Neural progenitor cell (in vitro differentiated cells): ENCODE measurements around the gene EPHB3. TPM values are rescaled to one million over a fixed set of nuclear protein-coding genes. Genes with fewer than 3 reads are reported as not detected.

Source experiments
- DNase-seq: peaks from one replicate; pipeline ENCODE4 v3.0.0-alpha.2; 2016; ENCODE audit warnings: low spot score
- H2AFZ ChIP-seq: fragments of 200-600 bp; sonication (generic); replicated peaks from 2 replicates; pipeline ENCODE4 v1.6.1; 2016; ENCODE audit warnings: antibody characterized with exemption
- H3F3A ChIP-seq: fragments of 200-600 bp; sonication (generic); 2 replicates; pipeline ENCODE4 v1.6.1; 2016; ENCODE audit warnings: antibody characterized with exemption, low read depth
- H3K27ac ChIP-seq: fragments of 200-600 bp; sonication (generic); 2 replicates; pipeline ENCODE4 v1.5.1; 2016; ENCODE audit warnings: mild to moderate bottlenecking
- H3K27me3 ChIP-seq: fragments of 200-600 bp; sonication (generic); 2 replicates; pipeline ENCODE4 v1.6.1; 2016; ENCODE audit warnings: mild to moderate bottlenecking, moderate library complexity
- H3K36me3 ChIP-seq: fragments of 200-600 bp; sonication (generic); 2 replicates; pipeline ENCODE4 v1.5.1; 2016
- H3K4me1 ChIP-seq: fragments of 200-600 bp; sonication (generic); 2 replicates; pipeline ENCODE4 v1.6.1; 2016; ENCODE audit warnings: mixed run types
- H3K4me2 ChIP-seq: fragments of 200-600 bp; sonication (generic); 2 replicates; pipeline ENCODE4 v1.6.1; 2016
- H3K4me3 ChIP-seq: fragments of 200-600 bp; sonication (generic); 2 replicates; pipeline ENCODE4 v1.5.1; 2016
- H3K79me2 ChIP-seq: fragments of 200-600 bp; sonication (generic); 2 replicates; pipeline ENCODE4 v1.6.1; 2016; ENCODE audit warnings: low read depth
- H3K9ac ChIP-seq: fragments of 200-600 bp; sonication (generic); 2 replicates; pipeline ENCODE4 v1.6.1; 2016
- H3K9me3 ChIP-seq: fragments of 200-600 bp; sonication (generic); 2 replicates; pipeline ENCODE4 v1.5.1; 2016; ENCODE audit warnings: low read depth
- H4K20me1 ChIP-seq: fragments of 200-600 bp; sonication (generic); 2 replicates; pipeline ENCODE4 v1.6.1; 2016; ENCODE audit warnings: low read depth
- H3K27ac Mint-ChIP-seq: 3 replicates; pipeline ENCODE4 v1.8.0; 2021; ENCODE audit warnings: mixed read lengths
- H3K27me3 Mint-ChIP-seq: 2 replicates; pipeline ENCODE4 v1.8.0; 2022; ENCODE audit warnings: low read depth, mild to moderate bottlenecking, inconsistent platforms, moderate library complexity, mixed read lengths; ENCODE audit not compliant: insufficient read depth
- H3K36me3 Mint-ChIP-seq: 3 replicates; pipeline ENCODE4 v1.8.0; 2021; ENCODE audit warnings: mixed read lengths
- H3K4me1 Mint-ChIP-seq: 3 replicates; pipeline ENCODE4 v1.8.0; 2021; ENCODE audit warnings: mixed read lengths
- H3K4me3 Mint-ChIP-seq: 3 replicates; pipeline ENCODE4 v1.8.0; 2021; ENCODE audit warnings: mild to moderate bottlenecking, moderate library complexity, mixed read lengths
- H3K9me3 Mint-ChIP-seq: 3 replicates; pipeline ENCODE4 v1.8.0; 2020; ENCODE audit warnings: mixed read lengths
- CTCF ChIP-seq: fragments of 200-600 bp; sonication (generic); IDR thresholded peaks from 2 replicates; pipeline ENCODE4 v1.5.1; 2017; ENCODE audit warnings: antibody characterized with exemption, mild to moderate bottlenecking
- EZH2 ChIP-seq: fragments of 200-600 bp; sonication (generic); IDR thresholded peaks from 2 replicates; pipeline ENCODE4 v1.6.1; 2017; ENCODE audit warnings: antibody characterized with exemption, mild to moderate bottlenecking, moderate library complexity
- EZH2phosphoT487 ChIP-seq: fragments of 200-600 bp; sonication (generic); IDR thresholded peaks from 2 replicates; pipeline ENCODE4 v1.6.1; 2017; ENCODE audit warnings: antibody characterized with exemption
- total RNA-seq: library from RNA; depleted of rRNA; stranded (reverse); fragments of >200 nt; gene quantifications from 2 replicates; pipeline ENCODE4 v1.2.3, GENCODE V29; 2015; ENCODE audit warnings: low replicate concordance

Gene EPHB3
- total RNA-seq, 1 donor from 2014 or later = 2.3 TPM

GRCh38 chr3:184567946-184568559 lies 6.5 kb downstream of the EPHB3 start:
- Mint-ChIP-seq H3K4me1 (peaks cover 84% of the 10 kb centered on the region), H3K4me3 (peak overlapping the region; percentile 82), H3K9me3 (no peaks in the 10 kb centered on the region), H3K27me3 (peaks cover 21% of the 10 kb centered on the region), H3K36me3 (peaks cover under 1% of the 10 kb centered on the region), H3K27ac (peak overlapping the region; percentile 74)
- Histone ChIP-seq H3K79me2 (no peaks in the 10 kb centered on the region), H3K27me3 (peaks cover 100% of the 10 kb centered on the region), H3K4me2 (peak overlapping the region; percentile 98), H3K4me1 (peaks cover 48% of the 10 kb centered on the region), H3K9ac (no peak overlapping the region), H3K4me3 (peak overlapping the region; percentile 63), H3K9me3 (no peaks in the 10 kb centered on the region), H4K20me1 (peaks cover 69% of the 10 kb centered on the region), H2AFZ (peak overlapping the region; percentile 90), H3K27ac (no peak overlapping the region), H3F3A (peaks cover 28% of the 10 kb centered on the region), H3K36me3 (no peaks in the 10 kb centered on the region)
- DNase-seq = no peak
- TF ChIP-seq EZH2phosphoT487 (no peak), CTCF (no peak), EZH2 (peak; percentile 13)

- Mint-ChIP-seq H3K36me3 (peaks cover 2% of the 10 kb centered on the region), H3K27me3 (peaks cover 21% of the 10 kb centered on the region), H3K4me3 (peak overlapping the region; percentile 82), H3K9me3 (no peaks in the 10 kb centered on the region), H3K27ac (peak overlapping the region; percentile 74), H3K4me1 (peaks cover 83% of the 10 kb centered on the region)
- Histone ChIP-seq H3K36me3 (no peaks in the 10 kb centered on the region), H3K4me1 (peaks cover 43% of the 10 kb centered on the region), H3K79me2 (no peaks in the 10 kb centered on the region), H3K4me3 (peak overlapping the region; percentile 63), H3F3A (peaks cover 24% of the 10 kb centered on the region), H3K9me3 (no peaks in the 10 kb centered on the region), H3K27ac (no peak overlapping the region), H3K4me2 (peak overlapping the region; percentile 98), H3K9ac (no peak overlapping the region), H2AFZ (peak overlapping the region; percentile 90), H3K27me3 (peaks cover 99% of the 10 kb centered on the region), H4K20me1 (peaks cover 64% of the 10 kb centered on the region)
- DNase-seq = no peak
- TF ChIP-seq EZH2 (no peak), EZH2phosphoT487 (no peak)
Observed at GRCh38 chr3:184568560-184568923, 7.0 kb downstream of the EPHB3 start.

- H3K27ac Mint-ChIP-seq = no peak overlapping the region
- no peaks in the 10 kb centered on the region for H3K9me3 Mint-ChIP-seq
- Histone ChIP-seq H3K9me3 (no peaks in the 10 kb centered on the region), H3K4me2 (peak overlapping the region; percentile 98), H3K79me2 (no peaks in the 10 kb centered on the region), H3K9ac (no peak overlapping the region), H3K4me3 (peak overlapping the region; percentile 63), H3K4me1 (peaks cover 40% of the 10 kb centered on the region), H3K27me3 (peaks cover 96% of the 10 kb centered on the region), H3K27ac (no peak overlapping the region), H2AFZ (peak overlapping the region; percentile 90), H3F3A (peaks cover 17% of the 10 kb centered on the region), H4K20me1 (peaks cover 61% of the 10 kb centered on the region), H3K36me3 (no peaks in the 10 kb centered on the region)
- H3K4me1 Mint-ChIP-seq = peaks cover 82% of the 10 kb centered on the region
- peak; percentile 72 for DNase-seq
- H3K36me3 Mint-ChIP-seq = peaks cover 2% of the 10 kb centered on the region
- H3K4me3 Mint-ChIP-seq = peak overlapping the region; percentile 82
- peaks cover 21% of the 10 kb centered on the region for H3K27me3 Mint-ChIP-seq
- TF ChIP-seq CTCF = no peak
Observed at GRCh38 chr3:184568924-184569829, 7.6 kb downstream of the EPHB3 start.
